GM13977 (cell line): ENCODE data around the gene TECPR2.

Experiments used
- DNase-seq: peaks from one replicate; pipeline ENCODE4 v3.0.0; 2012; ENCODE audit warnings: low spot score
- in situ Hi-C: fragments of 300-500 bp; cut with MboI; formaldehyde crosslinking; loops from one replicate; pipeline ENCODE4 v1.12.0; 2022; ENCODE audit warnings: low sequenced_read_pairs, low pct_unique_long_range_greater_than_20kb, mixed read lengths, inconsistent platforms; ENCODE audit not compliant: unreplicated experiment
- TF ChIP-seq, protein P1 (sequence below): IDR thresholded peaks from 2 replicates; pipeline ENCODE4 v1.5.1; 2012; ENCODE audit warnings: mild to moderate bottlenecking, control low read depth; ENCODE audit not compliant: insufficient read depth; ENCODE audit errors: extremely low read depth, missing control alignments

The TECPR2 gene

GRCh38 chr14:102451064-102451352, 88.3 kb downstream of the TECPR2 start:
- no peak for DNase-seq
- in situ Hi-C loops: no loop called here
- TF ChIP-seq, protein P1, sequence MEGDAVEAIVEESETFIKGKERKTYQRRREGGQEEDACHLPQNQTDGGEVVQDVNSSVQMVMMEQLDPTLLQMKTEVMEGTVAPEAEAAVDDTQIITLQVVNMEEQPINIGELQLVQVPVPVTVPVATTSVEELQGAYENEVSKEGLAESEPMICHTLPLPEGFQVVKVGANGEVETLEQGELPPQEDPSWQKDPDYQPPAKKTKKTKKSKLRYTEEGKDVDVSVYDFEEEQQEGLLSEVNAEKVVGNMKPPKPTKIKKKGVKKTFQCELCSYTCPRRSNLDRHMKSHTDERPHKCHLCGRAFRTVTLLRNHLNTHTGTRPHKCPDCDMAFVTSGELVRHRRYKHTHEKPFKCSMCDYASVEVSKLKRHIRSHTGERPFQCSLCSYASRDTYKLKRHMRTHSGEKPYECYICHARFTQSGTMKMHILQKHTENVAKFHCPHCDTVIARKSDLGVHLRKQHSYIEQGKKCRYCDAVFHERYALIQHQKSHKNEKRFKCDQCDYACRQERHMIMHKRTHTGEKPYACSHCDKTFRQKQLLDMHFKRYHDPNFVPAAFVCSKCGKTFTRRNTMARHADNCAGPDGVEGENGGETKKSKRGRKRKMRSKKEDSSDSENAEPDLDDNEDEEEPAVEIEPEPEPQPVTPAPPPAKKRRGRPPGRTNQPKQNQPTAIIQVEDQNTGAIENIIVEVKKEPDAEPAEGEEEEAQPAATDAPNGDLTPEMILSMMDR: no peak

GRCh38 chr14:102452302-102452701, 89.6 kb downstream of the TECPR2 start:
- in situ Hi-C loops: no loop called here
- TF ChIP-seq, protein P1: no peak

GRCh38 chr14:102454711-102455110, 92.0 kb downstream of the TECPR2 start:
- TF ChIP-seq, protein P1: no peak
- DNase-seq: no peak
- in situ Hi-C loops: no loop called here

More at GRCh38 chr14:102452302-102452701, 89.6 kb downstream of the TECPR2 start:
- no peak for DNase-seq

DNA sequence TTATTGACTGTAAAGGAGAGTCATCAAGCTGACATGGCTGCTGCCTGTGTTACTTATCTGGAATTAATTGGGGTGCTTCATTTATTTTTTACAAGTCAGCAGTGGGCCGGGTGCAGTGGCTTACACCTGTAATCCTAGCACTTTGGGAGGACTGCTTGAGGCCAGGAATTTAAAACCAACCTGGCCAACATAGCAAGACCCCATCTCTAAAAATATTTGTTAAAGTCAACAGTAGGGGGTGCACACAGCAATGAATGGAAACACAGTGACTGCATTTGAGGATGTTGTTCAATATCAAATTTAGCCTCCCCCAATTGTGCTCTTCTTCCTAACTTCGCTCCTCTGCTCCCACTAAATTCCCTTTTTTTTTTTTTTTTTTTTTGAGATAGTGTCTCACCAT, 94.8 kb downstream of the TECPR2 start:
- TF ChIP-seq, protein P1: no peak
- DNase-seq: no peak
- in situ Hi-C loops: no loop called here

DNA sequence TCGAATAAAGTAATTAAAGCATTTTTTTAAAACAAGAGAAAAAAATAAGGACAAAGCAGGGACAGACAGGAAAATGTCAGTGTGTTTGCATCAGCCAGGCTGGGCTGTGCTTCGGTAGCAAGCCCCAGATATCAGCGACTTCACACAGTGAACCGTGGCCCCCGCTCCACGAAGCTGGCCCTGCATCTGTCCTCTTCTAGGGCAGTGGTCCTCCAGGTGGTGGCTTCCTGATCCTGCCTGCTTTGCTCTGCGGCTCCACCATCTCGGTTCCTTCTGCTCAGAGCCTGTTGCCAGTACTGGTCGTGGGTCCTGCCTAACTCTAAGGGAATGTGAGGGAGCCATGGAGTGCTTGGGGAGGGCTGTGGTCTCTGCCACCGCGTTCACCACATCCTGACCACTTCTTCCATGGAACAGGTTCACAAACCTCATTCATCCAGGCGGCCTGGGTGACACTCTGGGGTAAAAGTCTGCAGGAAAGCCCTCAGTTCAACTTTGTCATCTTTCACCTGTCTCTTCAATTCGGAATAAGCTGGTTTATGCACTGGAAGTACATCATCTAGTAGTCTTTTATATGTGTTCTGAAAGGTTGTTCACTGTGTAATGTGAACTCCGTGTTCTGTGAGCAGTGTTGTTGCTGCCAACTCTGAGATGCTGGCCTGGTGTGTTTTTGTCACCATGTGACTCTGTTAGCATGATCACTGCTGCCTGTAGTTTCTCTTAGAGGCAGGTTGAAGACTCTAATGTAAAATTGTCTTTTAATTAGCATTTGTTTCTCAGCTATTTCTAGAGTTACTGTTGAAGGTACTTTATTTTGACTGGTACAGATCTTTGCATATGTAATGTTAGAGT, 99.0 kb downstream of the TECPR2 start:
- TF ChIP-seq, protein P1: no peak
- in situ Hi-C loops: no loop called here
- DNase-seq: no peak

- TF ChIP-seq, protein P1: no peak
- no peak for DNase-seq
- in situ Hi-C loops: no loop called here
Observed at GRCh38 chr14:102462391-102462790, 99.7 kb downstream of the TECPR2 start.
